Prostate gland (tissue), 2 donors: ENCODE measurements around the gene HOXA7. TPM values are rescaled to one million over a fixed set of nuclear protein-coding genes. Genes with fewer than 3 reads are reported as not detected.

Source experiments
- DNase-seq: peaks from one replicate; pipeline ENCODE4 v3.0.0-alpha.2; 2019; ENCODE audit warnings: low spot score
- H3K27ac ChIP-seq, 2 donors: fragments of 200-600 bp; sonication (generic); 2 replicates each; pipeline ENCODE4 v1.5.1; 2017 to 2019
- H3K27me3 ChIP-seq: fragments of 200-600 bp; sonication (generic); replicated peaks from 2 replicates; pipeline ENCODE4 v1.5.1; 2019; ENCODE audit not compliant: insufficient read depth
- H3K36me3 ChIP-seq, 2 donors: fragments of 200-600 bp; sonication (generic); 1 replicate in 1 of 2; 2 replicates in 1 of 2; pipeline versions ENCODE4 v1.5.1 to v1.8.1; 2017 to 2019
- H3K4me1 ChIP-seq: fragments of 200-600 bp; sonication (generic); replicated peaks from 2 replicates; pipeline ENCODE4 v1.5.1; 2019
- H3K4me3 ChIP-seq, 2 donors: fragments of 200-600 bp; sonication (generic); 2 replicates each; pipeline ENCODE4 v1.5.1; 2017 to 2019
- H3K9me3 ChIP-seq: fragments of 200-600 bp; sonication (generic); 2 replicates; pipeline ENCODE4 v1.5.1; 2017
- POLR2A ChIP-seq: fragments of 450-650 bp; IDR thresholded peaks from one replicate; pipeline ENCODE4 v1.6.1; 2016; ENCODE audit warnings: antibody characterized with exemption, mild to moderate bottlenecking
- POLR2AphosphoS5 ChIP-seq: sonication (generic); formaldehyde crosslinking; IDR thresholded peaks from one replicate; pipeline ENCODE4 v1.6.1; 2017; ENCODE audit warnings: antibody characterized with exemption
- WGBS: methylation state at CpG from one replicate; pipeline ENCODE4 v1.1.5; 2018; 5-methylcytosine and 5-hydroxymethylcytosine counted together
- intact Hi-C: fragments of 100-400 bp; cut with DNase I; formaldehyde crosslinking; loops from one replicate; pipeline ENCODE4 v1.14.2; 2022
- total RNA-seq, 2 donors: library from RNA; depleted of rRNA; stranded (reverse); fragments of >200 nt; gene quantifications; one replicate each; pipeline ENCODE4 v1.1.0, GENCODE V29; 2016
- TF ChIP-seq, protein P1 (sequence below), 4 experiments: fragments of 200-600 bp in 2 of 4; fragments of 450-650 bp in 2 of 4; sonication (generic) in 2 of 4; IDR thresholded peaks; 1 replicate in 3 of 4; 2 replicates in 1 of 4; pipeline ENCODE4 v1.5.1; 2016 to 2019; ENCODE audit warnings: antibody characterized with exemption in 4 of 4, mild to moderate bottlenecking in 2 of 4, moderate library complexity in 2 of 4

The HOXA7 gene
- total RNA-seq, 2 donors from 2014 or later = 2.2 to 4.6 TPM

DNA sequence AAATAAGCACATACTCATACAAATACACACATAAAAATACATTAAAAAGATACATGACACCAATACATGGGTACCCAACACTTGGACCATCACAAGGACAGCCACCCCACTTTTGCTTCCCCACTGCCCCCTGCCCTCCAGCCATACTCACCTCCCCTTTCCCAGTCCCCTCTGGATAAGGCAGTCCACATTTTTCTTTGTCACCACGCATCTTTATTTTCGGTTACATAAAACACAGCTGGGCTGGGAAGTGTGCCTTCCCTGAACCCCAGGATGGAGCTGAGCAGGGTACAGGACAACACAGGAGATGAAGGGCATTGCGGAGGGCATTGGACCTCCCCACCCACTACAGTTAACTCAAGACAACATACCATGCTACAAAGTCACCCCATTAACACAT, 2.9 kb downstream of the HOXA7 start:
- intact Hi-C loops = loop anchor here (5.0 to 10.0 kb wide), 3 partner anchors 951 to 1289 kb away; partner anchors contain the start of genes CBX3 and HNRNPA2B1
- 98% methylated on average over 3 of the region's 3 CpGs for WGBS
- peaks cover 7% of the 10 kb centered on the region for H3K4me1 ChIP-seq
- H3K27ac ChIP-seq = no peak overlapping the region
- DNase-seq = no peak
- H3K4me3 ChIP-seq = no peak overlapping the region
- H3K9me3 ChIP-seq = no peaks in the 10 kb centered on the region
- H3K36me3 ChIP-seq = no peaks in the 10 kb centered on the region
- no peaks in the 10 kb centered on the region for H3K27me3 ChIP-seq
- TF ChIP-seq POLR2AphosphoS5 (no peak), POLR2A (no peak)
- TF ChIP-seq, protein P1, sequence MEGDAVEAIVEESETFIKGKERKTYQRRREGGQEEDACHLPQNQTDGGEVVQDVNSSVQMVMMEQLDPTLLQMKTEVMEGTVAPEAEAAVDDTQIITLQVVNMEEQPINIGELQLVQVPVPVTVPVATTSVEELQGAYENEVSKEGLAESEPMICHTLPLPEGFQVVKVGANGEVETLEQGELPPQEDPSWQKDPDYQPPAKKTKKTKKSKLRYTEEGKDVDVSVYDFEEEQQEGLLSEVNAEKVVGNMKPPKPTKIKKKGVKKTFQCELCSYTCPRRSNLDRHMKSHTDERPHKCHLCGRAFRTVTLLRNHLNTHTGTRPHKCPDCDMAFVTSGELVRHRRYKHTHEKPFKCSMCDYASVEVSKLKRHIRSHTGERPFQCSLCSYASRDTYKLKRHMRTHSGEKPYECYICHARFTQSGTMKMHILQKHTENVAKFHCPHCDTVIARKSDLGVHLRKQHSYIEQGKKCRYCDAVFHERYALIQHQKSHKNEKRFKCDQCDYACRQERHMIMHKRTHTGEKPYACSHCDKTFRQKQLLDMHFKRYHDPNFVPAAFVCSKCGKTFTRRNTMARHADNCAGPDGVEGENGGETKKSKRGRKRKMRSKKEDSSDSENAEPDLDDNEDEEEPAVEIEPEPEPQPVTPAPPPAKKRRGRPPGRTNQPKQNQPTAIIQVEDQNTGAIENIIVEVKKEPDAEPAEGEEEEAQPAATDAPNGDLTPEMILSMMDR (IDR thresholded peaks at IDR 0.05) = no peak

DNA sequence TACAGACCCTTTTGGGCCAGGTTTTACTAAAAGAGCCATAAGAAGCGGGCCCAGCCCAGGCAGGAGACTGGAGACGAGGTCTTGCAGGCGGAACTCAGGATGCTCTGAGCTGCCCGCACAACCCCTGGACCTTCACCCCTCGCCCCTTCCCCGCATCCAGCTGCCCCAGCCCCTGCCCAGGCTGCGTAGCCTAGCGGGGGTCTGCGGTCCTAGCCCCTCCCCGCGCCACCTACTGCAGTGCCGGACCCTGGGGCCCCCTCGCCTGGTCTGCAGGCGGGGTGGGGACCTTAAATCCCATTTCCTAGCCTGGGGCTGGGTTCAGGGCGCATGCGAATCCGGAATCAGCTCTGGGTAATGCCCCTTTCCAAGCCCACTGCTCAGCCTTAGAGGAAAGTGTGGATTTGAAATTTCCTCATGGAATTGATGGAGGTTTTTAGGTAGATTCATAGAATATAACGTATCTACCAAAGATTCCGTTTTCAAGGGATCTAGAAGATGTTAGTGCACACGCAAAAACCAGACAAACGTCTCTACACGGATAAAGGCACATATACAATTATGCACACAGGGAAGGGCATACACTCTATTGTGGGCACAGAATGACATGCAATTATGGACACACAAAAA, 3.5 kb downstream of the HOXA7 start:
- no peak for DNase-seq
- Histone ChIP-seq H3K27me3 (no peaks in the 10 kb centered on the region), H3K27ac (peak overlapping the region; percentile 85 to 87), H3K4me3 (peak overlapping the region; percentile 39 to 44), H3K9me3 (no peaks in the 10 kb centered on the region), H3K4me1 (peaks cover 7% of the 10 kb centered on the region), H3K36me3 (no peaks in the 10 kb centered on the region)
- TF ChIP-seq POLR2A (no peak), POLR2AphosphoS5 (no peak)
- TF ChIP-seq, protein P1 (IDR thresholded peaks at IDR 0.05) = no peak
- intact Hi-C loops = loop anchor here (5.0 to 10.0 kb wide), 3 partner anchors 951 to 1288 kb away; partner anchors contain the start of genes CBX3 and HNRNPA2B1
- 69% methylated on average over 22 of the region's 22 CpGs for WGBS

DNA sequence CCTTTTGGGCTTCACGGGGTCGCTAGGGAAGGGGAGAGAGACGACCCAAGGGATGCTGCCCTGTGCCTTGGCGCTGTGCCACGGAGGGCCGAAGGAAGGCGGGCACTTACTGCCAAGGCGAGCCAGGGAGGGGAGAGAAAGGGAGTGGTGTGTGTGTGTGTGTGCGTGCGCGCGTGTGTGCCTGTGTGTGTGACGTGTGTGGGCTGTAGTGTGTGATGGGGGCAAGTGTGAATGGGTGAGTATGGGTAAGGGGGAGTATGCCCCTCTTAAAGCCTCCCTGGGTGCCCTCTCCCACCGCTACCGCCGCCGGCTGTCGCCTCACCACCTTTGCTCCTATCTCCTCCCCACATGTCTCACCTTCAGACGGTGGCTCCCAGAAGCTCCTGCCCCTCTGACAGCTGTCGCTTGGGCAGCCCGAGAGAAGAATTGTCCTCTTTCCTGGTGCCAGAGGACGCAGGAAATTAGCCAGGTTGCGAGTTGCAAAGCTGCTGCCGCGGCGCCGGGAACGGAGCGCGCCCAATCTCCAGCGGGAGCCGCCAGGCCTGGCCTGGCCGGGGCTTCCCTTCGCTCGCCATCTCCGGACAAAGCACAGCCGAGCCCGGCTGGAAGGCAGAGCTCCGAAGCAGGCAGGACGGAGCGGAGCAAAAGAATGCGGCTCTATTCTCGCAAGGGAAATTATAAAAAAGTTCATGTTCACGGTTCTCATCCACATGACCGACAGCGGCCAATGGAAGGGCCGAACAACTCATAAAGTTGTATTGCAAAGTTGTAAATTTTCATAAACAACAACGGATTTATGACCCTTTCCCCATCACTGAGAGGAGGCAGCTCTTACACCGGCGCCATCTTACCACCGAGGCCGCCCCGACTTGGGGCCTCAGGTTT, 4.3 kb downstream of the HOXA7 start, which contains the start of gene HOXA3:
Gene HOXA3, minus strand, starts transcription at position 653 of the 885 bp plus-strand sequence. CDS start 41,943 bp downstream, outside the sequence.
- WGBS = 22% methylated on average over 53 of the region's 53 CpGs
- H3K4me1 ChIP-seq = peaks cover 7% of the 10 kb centered on the region
- no peaks in the 10 kb centered on the region for H3K27me3 ChIP-seq
- intact Hi-C loops = loop anchor here (5.0 to 10.0 kb wide), 3 partner anchors 950 to 1287 kb away; partner anchors contain the start of genes CBX3 and HNRNPA2B1
- H3K9me3 ChIP-seq = no peaks in the 10 kb centered on the region
- no peaks in the 10 kb centered on the region for H3K36me3 ChIP-seq
- H3K4me3 ChIP-seq = peak within 1 kb of the TSS; percentile 39 to 44
- H3K27ac ChIP-seq = peak within 1 kb of the TSS; percentile 85 to 87
- no peak for DNase-seq
- peak; percentile 21 for TF ChIP-seq POLR2A
- TF ChIP-seq, protein P1 (IDR thresholded peaks at IDR 0.05) = no peak
- peak; percentile 64 for TF ChIP-seq POLR2AphosphoS5

DNA sequence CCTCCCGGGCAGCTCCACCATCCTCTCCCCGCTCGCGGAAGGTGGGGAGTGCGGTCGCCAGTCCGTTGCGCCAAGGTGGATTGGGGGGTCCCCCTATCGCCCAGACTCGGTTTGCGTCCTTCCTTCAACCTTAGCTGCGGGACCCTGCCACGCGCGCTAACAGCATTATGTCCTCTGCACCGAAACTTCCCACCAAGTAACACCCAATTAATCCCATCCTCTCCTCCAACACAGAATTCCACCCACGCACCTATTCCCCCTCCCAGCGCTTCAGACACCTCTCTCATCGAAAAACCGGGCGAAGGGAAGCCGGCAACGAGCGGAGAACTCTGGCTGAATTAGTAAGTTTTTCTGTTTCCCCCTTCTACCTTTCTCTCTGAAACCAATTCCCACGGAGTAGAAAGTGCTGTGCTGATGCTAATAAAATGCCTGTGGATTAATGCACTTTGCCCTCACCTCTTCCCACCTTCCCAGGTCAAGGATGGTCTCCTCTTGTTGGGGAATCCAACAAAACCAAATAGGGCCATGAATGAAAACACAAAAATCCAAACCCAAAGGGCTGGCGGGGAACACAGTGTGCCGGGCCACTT, 5.0 kb downstream of the HOXA7 start:
- H3K36me3 ChIP-seq = no peaks in the 10 kb centered on the region
- H3K27me3 ChIP-seq = no peaks in the 10 kb centered on the region
- peaks cover 7% of the 10 kb centered on the region for H3K4me1 ChIP-seq
- peak overlapping the region; percentile 39 to 44 for H3K4me3 ChIP-seq
- TF ChIP-seq, protein P1 (IDR thresholded peaks at IDR 0.05) = no peak
- TF ChIP-seq POLR2A (no peak), POLR2AphosphoS5 (no peak)
- intact Hi-C loops = loop anchor here (5.0 to 10.0 kb wide), 3 partner anchors 949 to 1287 kb away; partner anchors contain the start of genes CBX3 and HNRNPA2B1
- 8% methylated on average over 27 of the region's 27 CpGs for WGBS
- peak overlapping the region; percentile 85 to 87 for H3K27ac ChIP-seq
- DNase-seq = no peak
- no peaks in the 10 kb centered on the region for H3K9me3 ChIP-seq
